Bronchial epithelial cell (primary cell): ENCODE results near the gene TYSND1. TPM values are rescaled to one million over a fixed set of nuclear protein-coding genes. Genes with fewer than 3 reads are reported as not detected.

ENCODE experiments used
- DNase-seq: peaks from one replicate; pipeline ENCODE4 v3.0.0-alpha.2; 2010; ENCODE audit warnings: low read depth
- FAIRE-seq: peaks from 2 replicates; lab custom pipeline; 2011; peaks lifted over from hg19 to GRCh38; lab: Jason Lieb, UNC
- H3K27me3 ChIP-seq: 2 replicates; pipeline ENCODE4 v1.5.1; 2011; ENCODE audit warnings: low read length; ENCODE audit not compliant: control insufficient read depth, insufficient read depth
- H3K36me3 ChIP-seq: 2 replicates; pipeline ENCODE4 v1.5.1; 2011; ENCODE audit warnings: low read length; ENCODE audit not compliant: control insufficient read depth, insufficient read depth
- H3K4me3 ChIP-seq: 2 replicates; pipeline ENCODE4 v1.5.1; 2011; ENCODE audit warnings: mild to moderate bottlenecking, low read depth, low read length, control low read depth
- CTCF ChIP-seq: IDR thresholded peaks from 2 replicates; pipeline ENCODE4 v1.5.1; 2011; ENCODE audit warnings: mild to moderate bottlenecking, moderate library complexity, low read length, control low read depth, inconsistent platforms; ENCODE audit not compliant: insufficient read depth, severe bottlenecking
- total RNA-seq: library from RNA; depleted of rRNA; stranded (reverse); fragments of >200 nt; gene quantifications from 2 replicates; pipeline ENCODE4 v1.2.1, GENCODE V29; 2014

Gene TYSND1
- total RNA-seq, 1 donor from 2014 or later: 32.1 TPM

- DNase-seq (no peak), FAIRE-seq (no peak)
- H3K36me3 ChIP-seq: peaks cover 3% of the 10 kb centered on the region
- peak overlapping the region; percentile 96 for H3K4me3 ChIP-seq
- H3K27me3 ChIP-seq: no peaks in the 10 kb centered on the region
- no peak for TF ChIP-seq CTCF
Measured at GRCh38 chr10:70169011-70169410, 22.5 kb upstream of the TYSND1 start.

GRCh38 chr10:70167246-70167645 is 20.7 kb upstream of the TYSND1 start:
- Histone ChIP-seq H3K36me3 (peaks cover 3% of the 10 kb centered on the region), H3K4me3 (no peak overlapping the region), H3K27me3 (no peaks in the 10 kb centered on the region)
- no peak for TF ChIP-seq CTCF
- DNase-seq (no peak), FAIRE-seq (no peak)

- FAIRE-seq: no peak
- H3K36me3 ChIP-seq: peaks cover 4% of the 10 kb centered on the region
Measured at GRCh38 chr10:70166394-70166793, 19.9 kb upstream of the TYSND1 start.

GRCh38 chr10:70164163-70164562 is 17.7 kb upstream of the TYSND1 start:
- peaks cover 6% of the 10 kb centered on the region for H3K36me3 ChIP-seq
- no peak for TF ChIP-seq CTCF

More at GRCh38 chr10:70166394-70166793, 19.9 kb upstream of the TYSND1 start:
- H3K27me3 ChIP-seq: no peaks in the 10 kb centered on the region
- no peak for DNase-seq
- no peak overlapping the region for H3K4me3 ChIP-seq
- TF ChIP-seq CTCF: no peak

GRCh38 chr10:70163448-70163847 is 16.9 kb upstream of the TYSND1 start:
- H3K4me3 ChIP-seq: no peak overlapping the region
- H3K36me3 ChIP-seq: peaks cover 6% of the 10 kb centered on the region
- no peak for FAIRE-seq
- DNase-seq: no peak
- no peaks in the 10 kb centered on the region for H3K27me3 ChIP-seq
- TF ChIP-seq CTCF: no peak

More at GRCh38 chr10:70164163-70164562, 17.7 kb upstream of the TYSND1 start:
- FAIRE-seq (no peak), DNase-seq (no peak)
- Histone ChIP-seq H3K4me3 (no peak overlapping the region), H3K27me3 (no peaks in the 10 kb centered on the region)

- peaks cover 9% of the 10 kb centered on the region for H3K36me3 ChIP-seq
- DNase-seq: no peak
- FAIRE-seq: no peak
- H3K4me3 ChIP-seq: no peak overlapping the region
- no peak for TF ChIP-seq CTCF
- no peaks in the 10 kb centered on the region for H3K27me3 ChIP-seq
Measured at GRCh38 chr10:70162892-70163201, 16.3 kb upstream of the TYSND1 start.
